SK-N-SH treated with all-trans-retinoic acid at 6 μM for 48 hours (cell line): ENCODE results near the gene TIMP2.

Experiments
- ATAC-seq: fragments of 200-7000 bp; cut with Tn5 transposase; 3 replicates; pipeline ENCODE4 v1.9.1; 2020; ENCODE audit warnings: mild to moderate bottlenecking, moderate library complexity
- ARNTL ChIP-seq: fragments of 450-650 bp; formaldehyde crosslinking; IDR thresholded peaks from 2 replicates; pipeline ENCODE4 v1.5.0; 2020; ENCODE audit warnings: low read depth, mild to moderate bottlenecking, moderate library complexity, borderline replicate concordance
- BACH2 ChIP-seq: fragments of 250-450 bp; sonication (Bioruptor Pico); IDR thresholded peaks from 2 replicates; pipeline ENCODE4 v1.9.0; 2021; ENCODE audit warnings: mild to moderate bottlenecking, borderline replicate concordance
- CREB5 ChIP-seq: fragments of 250-450 bp; sonication (Bioruptor Pico); IDR thresholded peaks from 2 replicates; pipeline ENCODE4 v1.5.1; 2020; ENCODE audit warnings: low read depth, mild to moderate bottlenecking, moderate library complexity
- CSDC2 ChIP-seq: fragments of 250-450 bp; sonication (Bioruptor Pico); IDR thresholded peaks from 2 replicates; pipeline ENCODE4 v1.5.0; 2020; ENCODE audit warnings: mild to moderate bottlenecking, moderate library complexity
- ESRRG ChIP-seq: fragments of 250-450 bp; sonication (Bioruptor Pico); IDR thresholded peaks from 2 replicates; pipeline ENCODE4 v1.6.1; 2021; ENCODE audit warnings: mild to moderate bottlenecking
- PPARA ChIP-seq: fragments of 250-450 bp; sonication (Bioruptor Pico); IDR thresholded peaks from 2 replicates; pipeline ENCODE4 v1.5.0; 2020; ENCODE audit warnings: mild to moderate bottlenecking, borderline replicate concordance
- RARB ChIP-seq: fragments of 250-450 bp; sonication (Bioruptor Pico); IDR thresholded peaks from 2 replicates; pipeline ENCODE4 v1.8.0; 2021; ENCODE audit warnings: mild to moderate bottlenecking, moderate library complexity
- SNAI2 ChIP-seq: fragments of 250-450 bp; sonication (Bioruptor Pico); IDR thresholded peaks from 2 replicates; pipeline ENCODE4 v1.5.0; 2020; ENCODE audit warnings: mild to moderate bottlenecking, moderate library complexity
- TCF4 ChIP-seq: fragments of 250-450 bp; sonication (Bioruptor Pico); IDR thresholded peaks from 2 replicates; pipeline ENCODE4 v1.8.0; 2021; ENCODE audit warnings: mild to moderate bottlenecking, moderate library complexity, borderline replicate concordance
- ZFP3 ChIP-seq: fragments of 250-450 bp; sonication (Bioruptor Pico); IDR thresholded peaks from 2 replicates; pipeline ENCODE4 v1.5.0; 2020; ENCODE audit warnings: mild to moderate bottlenecking, moderate library complexity
- ZNF565 ChIP-seq: fragments of 450-650 bp; formaldehyde crosslinking; conservative IDR thresholded peaks from 2 replicates; pipeline ENCODE4 v1.5.0; 2020; ENCODE audit warnings: low read depth, mild to moderate bottlenecking, moderate library complexity
- ZNF70 ChIP-seq: fragments of 450-650 bp; formaldehyde crosslinking; IDR thresholded peaks from 2 replicates; pipeline ENCODE4 v1.5.0; 2020; ENCODE audit warnings: mild to moderate bottlenecking, moderate library complexity
- TF ChIP-seq, protein P1 (sequence below): fragments of 250-450 bp; sonication (Bioruptor Pico); IDR thresholded peaks from 2 replicates; pipeline ENCODE4 v1.5.1; 2021; ENCODE audit warnings: mild to moderate bottlenecking, moderate library complexity
- TF ChIP-seq, protein P2 (sequence below): fragments of 250-450 bp; sonication (Bioruptor Pico); IDR thresholded peaks from 2 replicates; pipeline ENCODE4 v1.5.0; 2020; ENCODE audit warnings: mild to moderate bottlenecking, moderate library complexity
- TF ChIP-seq, protein P3 (sequence below): fragments of 250-450 bp; sonication (Bioruptor Pico); IDR thresholded peaks from 2 replicates; pipeline ENCODE4 v1.8.0; 2021; ENCODE audit warnings: low read depth, mild to moderate bottlenecking, moderate library complexity, borderline replicate concordance

Gene TIMP2

GRCh38 chr17:78803186-78803845 lies 121.9 kb downstream of the TIMP2 start:
- no peak for ATAC-seq
- TF ChIP-seq RARB (CRISPR knock-in tag) (no peak), CREB5 (CRISPR knock-in tag) (no peak), ZNF70 (CRISPR knock-in tag) (no peak), TCF4 (CRISPR knock-in tag) (no peak), PPARA (CRISPR knock-in tag) (no peak), CSDC2 (CRISPR knock-in tag) (no peak), ARNTL (CRISPR knock-in tag) (no peak), ESRRG (CRISPR knock-in tag) (no peak), ZNF565 (CRISPR knock-in tag) (no peak), BACH2 (no peak), SNAI2 (CRISPR knock-in tag) (no peak), ZFP3 (CRISPR knock-in tag) (no peak)
- TF ChIP-seq, protein P1, sequence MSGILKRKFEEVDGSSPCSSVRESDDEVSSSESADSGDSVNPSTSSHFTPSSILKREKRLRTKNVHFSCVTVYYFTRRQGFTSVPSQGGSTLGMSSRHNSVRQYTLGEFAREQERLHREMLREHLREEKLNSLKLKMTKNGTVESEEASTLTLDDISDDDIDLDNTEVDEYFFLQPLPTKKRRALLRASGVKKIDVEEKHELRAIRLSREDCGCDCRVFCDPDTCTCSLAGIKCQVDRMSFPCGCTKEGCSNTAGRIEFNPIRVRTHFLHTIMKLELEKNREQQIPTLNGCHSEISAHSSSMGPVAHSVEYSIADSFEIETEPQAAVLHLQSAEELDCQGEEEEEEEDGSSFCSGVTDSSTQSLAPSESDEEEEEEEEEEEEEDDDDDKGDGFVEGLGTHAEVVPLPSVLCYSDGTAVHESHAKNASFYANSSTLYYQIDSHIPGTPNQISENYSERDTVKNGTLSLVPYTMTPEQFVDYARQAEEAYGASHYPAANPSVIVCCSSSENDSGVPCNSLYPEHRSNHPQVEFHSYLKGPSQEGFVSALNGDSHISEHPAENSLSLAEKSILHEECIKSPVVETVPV (CRISPR knock-in tag) = no peak
- TF ChIP-seq, protein P2, sequence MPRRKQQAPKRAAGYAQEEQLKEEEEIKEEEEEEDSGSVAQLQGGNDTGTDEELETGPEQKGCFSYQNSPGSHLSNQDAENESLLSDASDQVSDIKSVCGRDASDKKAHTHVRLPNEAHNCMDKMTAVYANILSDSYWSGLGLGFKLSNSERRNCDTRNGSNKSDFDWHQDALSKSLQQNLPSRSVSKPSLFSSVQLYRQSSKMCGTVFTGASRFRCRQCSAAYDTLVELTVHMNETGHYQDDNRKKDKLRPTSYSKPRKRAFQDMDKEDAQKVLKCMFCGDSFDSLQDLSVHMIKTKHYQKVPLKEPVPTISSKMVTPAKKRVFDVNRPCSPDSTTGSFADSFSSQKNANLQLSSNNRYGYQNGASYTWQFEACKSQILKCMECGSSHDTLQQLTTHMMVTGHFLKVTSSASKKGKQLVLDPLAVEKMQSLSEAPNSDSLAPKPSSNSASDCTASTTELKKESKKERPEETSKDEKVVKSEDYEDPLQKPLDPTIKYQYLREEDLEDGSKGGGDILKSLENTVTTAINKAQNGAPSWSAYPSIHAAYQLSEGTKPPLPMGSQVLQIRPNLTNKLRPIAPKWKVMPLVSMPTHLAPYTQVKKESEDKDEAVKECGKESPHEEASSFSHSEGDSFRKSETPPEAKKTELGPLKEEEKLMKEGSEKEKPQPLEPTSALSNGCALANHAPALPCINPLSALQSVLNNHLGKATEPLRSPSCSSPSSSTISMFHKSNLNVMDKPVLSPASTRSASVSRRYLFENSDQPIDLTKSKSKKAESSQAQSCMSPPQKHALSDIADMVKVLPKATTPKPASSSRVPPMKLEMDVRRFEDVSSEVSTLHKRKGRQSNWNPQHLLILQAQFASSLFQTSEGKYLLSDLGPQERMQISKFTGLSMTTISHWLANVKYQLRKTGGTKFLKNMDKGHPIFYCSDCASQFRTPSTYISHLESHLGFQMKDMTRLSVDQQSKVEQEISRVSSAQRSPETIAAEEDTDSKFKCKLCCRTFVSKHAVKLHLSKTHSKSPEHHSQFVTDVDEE (CRISPR knock-in tag) = no peak
- TF ChIP-seq, protein P3, sequence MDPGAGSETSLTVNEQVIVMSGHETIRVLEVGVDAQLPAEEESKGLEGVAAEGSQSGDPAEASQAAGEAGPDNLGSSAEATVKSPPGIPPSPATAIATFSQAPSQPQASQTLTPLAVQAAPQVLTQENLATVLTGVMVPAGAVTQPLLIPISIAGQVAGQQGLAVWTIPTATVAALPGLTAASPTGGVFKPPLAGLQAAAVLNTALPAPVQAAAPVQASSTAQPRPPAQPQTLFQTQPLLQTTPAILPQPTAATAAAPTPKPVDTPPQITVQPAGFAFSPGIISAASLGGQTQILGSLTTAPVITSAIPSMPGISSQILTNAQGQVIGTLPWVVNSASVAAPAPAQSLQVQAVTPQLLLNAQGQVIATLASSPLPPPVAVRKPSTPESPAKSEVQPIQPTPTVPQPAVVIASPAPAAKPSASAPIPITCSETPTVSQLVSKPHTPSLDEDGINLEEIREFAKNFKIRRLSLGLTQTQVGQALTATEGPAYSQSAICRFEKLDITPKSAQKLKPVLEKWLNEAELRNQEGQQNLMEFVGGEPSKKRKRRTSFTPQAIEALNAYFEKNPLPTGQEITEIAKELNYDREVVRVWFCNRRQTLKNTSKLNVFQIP (CRISPR knock-in tag) = no peak
- TF ChIP-seq, all 23 proteins: peak for 0
